ENCODE results near the gene CDC14A. TPM values are rescaled to one million over a fixed set of nuclear protein-coding genes. Genes with fewer than 3 reads are reported as not detected.

Gene CDC14A
- total and polyA plus RNA-seq, 2 donors (not counting 1 experiment from before 2014, with no cell fraction given), result 1.4 to 3.5 TPM

- DNase-seq (ENCODE audit: low read depth in 2 of 2), result peak in 1 of 2 donors; percentile 18
- no peaks in the 10 kb centered on the region for H4K20me1 ChIP-seq (ENCODE audit: control insufficient read depth, extremely low read depth, insufficient read depth, low read length)
- H3K9me3 ChIP-seq (ENCODE audit: control insufficient read depth, insufficient read depth, low read depth, low read length), result no peaks in the 10 kb centered on the region
- peaks cover 30% of the 10 kb centered on the region for H3K27me3 ChIP-seq (ENCODE audit: control insufficient read depth, insufficient read depth, low read length)
- no peaks in the 10 kb centered on the region for H3K36me3 ChIP-seq (ENCODE audit: control insufficient read depth, insufficient read depth, low read length)
- TF ChIP-seq, protein P1, sequence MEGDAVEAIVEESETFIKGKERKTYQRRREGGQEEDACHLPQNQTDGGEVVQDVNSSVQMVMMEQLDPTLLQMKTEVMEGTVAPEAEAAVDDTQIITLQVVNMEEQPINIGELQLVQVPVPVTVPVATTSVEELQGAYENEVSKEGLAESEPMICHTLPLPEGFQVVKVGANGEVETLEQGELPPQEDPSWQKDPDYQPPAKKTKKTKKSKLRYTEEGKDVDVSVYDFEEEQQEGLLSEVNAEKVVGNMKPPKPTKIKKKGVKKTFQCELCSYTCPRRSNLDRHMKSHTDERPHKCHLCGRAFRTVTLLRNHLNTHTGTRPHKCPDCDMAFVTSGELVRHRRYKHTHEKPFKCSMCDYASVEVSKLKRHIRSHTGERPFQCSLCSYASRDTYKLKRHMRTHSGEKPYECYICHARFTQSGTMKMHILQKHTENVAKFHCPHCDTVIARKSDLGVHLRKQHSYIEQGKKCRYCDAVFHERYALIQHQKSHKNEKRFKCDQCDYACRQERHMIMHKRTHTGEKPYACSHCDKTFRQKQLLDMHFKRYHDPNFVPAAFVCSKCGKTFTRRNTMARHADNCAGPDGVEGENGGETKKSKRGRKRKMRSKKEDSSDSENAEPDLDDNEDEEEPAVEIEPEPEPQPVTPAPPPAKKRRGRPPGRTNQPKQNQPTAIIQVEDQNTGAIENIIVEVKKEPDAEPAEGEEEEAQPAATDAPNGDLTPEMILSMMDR (conservative IDR thresholded peaks at IDR 0.05 in 1 of 2, IDR thresholded peaks at IDR 0.05 in 1 of 2; ENCODE audit: low read depth in 1 of 2, low read length in 2 of 2), result peak in 1 of 2 donors; percentile 8
- peak; percentile 89 for TF ChIP-seq EZH2 (IDR thresholded peaks at IDR 0.05; ENCODE audit: low read length, missing control alignments)
- peak overlapping the region; percentile 9 to 46 (median 40) for H3K4me3 ChIP-seq (replicated peaks in 1 of 4; ENCODE audit: control extremely low read depth in 1 of 4, insufficient read depth in 1 of 4, low read depth in 3 of 4, low read length in 4 of 4)
- peak overlapping the region; percentile 84 for H3K4me2 ChIP-seq (ENCODE audit: extremely low read depth, insufficient read depth, low read length)
- H2AFZ ChIP-seq (ENCODE audit: low read length), result peak overlapping the region; percentile 67
- H3K27ac ChIP-seq (ENCODE audit: insufficient read depth, low read length), result no peak overlapping the region
- no peak overlapping the region for H3K9ac ChIP-seq (ENCODE audit: insufficient read depth, low read length)
- H3K79me2 ChIP-seq (ENCODE audit: control insufficient read depth, insufficient read depth, low read length), result no peaks in the 10 kb centered on the region
- peaks cover 4% of the 10 kb centered on the region for H3K4me1 ChIP-seq (ENCODE audit: control insufficient read depth, extremely low read depth, insufficient read depth, low read length)
These were observed 186.9 kb downstream of the CDC14A start for GRCh38 chr1:100538913-100539835.

DNA sequence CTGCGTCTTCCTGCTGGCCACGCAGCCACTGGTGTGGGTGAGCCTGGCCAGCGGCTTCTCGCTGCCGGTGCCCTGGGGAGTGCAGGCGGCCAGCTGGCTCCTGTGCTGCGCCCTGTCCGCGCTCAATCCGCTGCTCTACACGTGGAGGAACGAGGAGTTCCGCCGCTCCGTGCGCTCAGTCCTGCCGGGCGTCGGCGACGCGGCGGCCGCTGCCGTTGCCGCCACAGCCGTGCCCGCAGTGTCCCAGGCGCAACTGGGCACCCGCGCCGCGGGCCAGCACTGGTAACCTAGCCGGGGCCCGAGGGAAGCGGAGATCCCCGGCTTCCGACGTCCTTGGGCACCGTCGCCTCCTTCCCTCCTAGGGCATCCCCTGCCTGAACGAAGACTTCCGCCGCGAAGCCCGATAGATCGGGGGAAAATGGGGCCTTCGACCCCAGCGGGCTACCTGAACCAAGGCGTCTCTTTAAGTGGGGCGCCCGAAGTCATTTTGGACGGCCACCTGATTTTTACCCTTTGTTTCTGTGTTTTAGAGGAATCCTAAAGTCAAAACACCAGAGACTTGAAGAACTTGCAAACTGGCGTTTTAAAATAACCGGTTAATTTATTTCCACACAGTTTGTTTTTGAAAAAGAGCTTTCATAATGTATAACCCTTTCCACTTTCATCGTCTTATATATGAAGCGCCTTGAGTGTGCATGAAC is 187.7 kb downstream of the CDC14A start:
- H3K4me1 ChIP-seq (ENCODE audit: control insufficient read depth, extremely low read depth, insufficient read depth, low read length), result peaks cover 4% of the 10 kb centered on the region
- H3K79me2 ChIP-seq (ENCODE audit: control insufficient read depth, insufficient read depth, low read length), result no peaks in the 10 kb centered on the region
- DNase-seq (ENCODE audit: low read depth in 2 of 2), result peak; percentile 19 to 47
- no peaks in the 10 kb centered on the region for H3K36me3 ChIP-seq (ENCODE audit: control insufficient read depth, insufficient read depth, low read length)
- peak; percentile 21 for TF ChIP-seq EZH2 (IDR thresholded peaks at IDR 0.05; ENCODE audit: low read length, missing control alignments)
- TF ChIP-seq, protein P1 (conservative IDR thresholded peaks at IDR 0.05 in 1 of 2, IDR thresholded peaks at IDR 0.05 in 1 of 2; ENCODE audit: low read depth in 1 of 2, low read length in 2 of 2), result no peak
- peaks cover 30% of the 10 kb centered on the region for H3K27me3 ChIP-seq (ENCODE audit: control insufficient read depth, insufficient read depth, low read length)
- H2AFZ ChIP-seq (ENCODE audit: low read length), result peak overlapping the region; percentile 67
- no peaks in the 10 kb centered on the region for H3K9me3 ChIP-seq (ENCODE audit: control insufficient read depth, insufficient read depth, low read depth, low read length)
- no peaks in the 10 kb centered on the region for H4K20me1 ChIP-seq (ENCODE audit: control insufficient read depth, extremely low read depth, insufficient read depth, low read length)
- no peak overlapping the region for H3K27ac ChIP-seq (ENCODE audit: insufficient read depth, low read length)
- peak overlapping the region in 2 of 4 experiments; percentile 39 to 46 for H3K4me3 ChIP-seq (replicated peaks in 1 of 4; ENCODE audit: control extremely low read depth in 1 of 4, insufficient read depth in 1 of 4, low read depth in 3 of 4, low read length in 4 of 4)
- peak overlapping the region; percentile 75 for H3K4me2 ChIP-seq (ENCODE audit: extremely low read depth, insufficient read depth, low read length)
- no peak overlapping the region for H3K9ac ChIP-seq (ENCODE audit: insufficient read depth, low read length)

- Histone ChIP-seq H3K36me3 (ENCODE audit: control insufficient read depth, insufficient read depth, low read length) (no peaks in the 10 kb centered on the region), H3K4me1 (ENCODE audit: control insufficient read depth, extremely low read depth, insufficient read depth, low read length) (peaks cover 4% of the 10 kb centered on the region), H3K27ac (ENCODE audit: insufficient read depth, low read length) (no peak overlapping the region), H4K20me1 (ENCODE audit: control insufficient read depth, extremely low read depth, insufficient read depth, low read length) (no peaks in the 10 kb centered on the region), H3K9ac (ENCODE audit: insufficient read depth, low read length) (no peak overlapping the region), H3K4me3 (replicated peaks in 1 of 4; ENCODE audit: control extremely low read depth in 1 of 4, insufficient read depth in 1 of 4, low read depth in 3 of 4, low read length in 4 of 4) (no peak overlapping the region), H3K4me2 (ENCODE audit: extremely low read depth, insufficient read depth, low read length) (no peak overlapping the region), H3K27me3 (ENCODE audit: control insufficient read depth, insufficient read depth, low read length) (peaks cover 26% of the 10 kb centered on the region), H2AFZ (ENCODE audit: low read length) (no peak overlapping the region), H3K79me2 (ENCODE audit: control insufficient read depth, insufficient read depth, low read length) (no peaks in the 10 kb centered on the region), H3K9me3 (ENCODE audit: control insufficient read depth, insufficient read depth, low read depth, low read length) (no peaks in the 10 kb centered on the region)
- no peak for DNase-seq (ENCODE audit: low read depth in 2 of 2)
- TF ChIP-seq, protein P1 (conservative IDR thresholded peaks at IDR 0.05 in 1 of 2, IDR thresholded peaks at IDR 0.05 in 1 of 2; ENCODE audit: low read depth in 1 of 2, low read length in 2 of 2), result no peak
- no peak for TF ChIP-seq EZH2 (IDR thresholded peaks at IDR 0.05; ENCODE audit: low read length, missing control alignments)
These were observed 190.0 kb downstream of the CDC14A start for GRCh38 chr1:100542285-100542684.

All from fibroblast of lung (primary cell).